ENCODE data around the gene LRP4.

Gene LRP4

DNA sequence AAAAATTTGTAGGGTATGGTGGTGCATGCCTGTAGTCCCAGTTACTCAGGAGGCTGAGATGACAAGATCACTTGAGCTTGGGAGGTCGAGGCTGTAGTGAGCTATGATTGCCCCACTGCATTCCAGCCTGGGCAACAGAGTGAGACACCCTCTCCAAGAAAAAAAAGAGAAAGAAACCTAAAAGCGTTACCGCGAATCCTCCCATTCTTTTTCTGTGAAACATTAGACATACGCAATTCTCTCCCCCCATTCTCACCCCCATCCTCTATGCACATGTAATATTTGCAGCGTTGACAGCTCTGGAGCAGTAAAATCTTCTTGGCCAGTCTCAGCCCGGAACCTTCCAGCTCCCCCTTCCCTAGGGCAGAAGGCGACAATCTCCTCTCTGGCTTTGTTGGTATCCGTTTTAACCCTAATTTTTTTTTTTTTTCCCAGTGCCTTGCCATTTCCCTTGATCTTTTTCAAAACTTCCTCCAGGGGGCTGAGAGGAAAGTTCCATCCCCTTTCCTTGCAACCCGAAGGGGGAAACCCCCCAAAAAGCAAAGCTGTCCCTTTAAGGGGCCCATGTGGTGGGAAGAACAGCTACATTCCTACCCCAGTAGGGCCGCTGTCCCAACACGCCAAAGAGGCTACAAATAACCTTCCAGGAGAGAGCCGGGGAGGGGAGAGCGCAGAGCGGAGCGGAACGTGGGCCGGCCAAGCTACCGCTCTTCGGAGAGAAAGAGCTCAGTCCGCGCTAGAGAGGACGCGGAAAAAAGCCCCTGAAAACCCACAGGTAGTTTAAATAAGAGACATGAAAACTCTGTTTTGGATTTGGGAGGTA, 1.9 kb downstream of the LRP4 start:
- peak overlapping the region; percentile 10 to 75 (median 64); a peak in 18 of 20 replicates for H3K4me3 ChIP-seq
- no peak overlapping the region for H3K27ac ChIP-seq
- peak overlapping the region; percentile 91 to 100 (median 96) for H3K4me2 ChIP-seq
- H3K4me1 ChIP-seq: peaks cover 27 to 38% (median 36%) of the 10 kb centered on the region in 10 experiments
- H3K27me3 ChIP-seq: peaks cover 77 to 88% (median 80%) of the 10 kb centered on the region in 11 experiments
- no peaks in the 10 kb centered on the region for H3K9me3 ChIP-seq (replicated peaks in 1 of 11)
- TF ChIP-seq Cebpa-rat (IDR thresholded peaks at IDR 0.05): no peak
- no peaks in the 10 kb centered on the region for H3K36me3 ChIP-seq
- peaks cover 0 to 36% (median 18%) of the 10 kb centered on the region in 11 experiments; a peak in 18 of 22 replicates for H4K20me1 ChIP-seq
- no peak overlapping the region; a peak in 1 of 22 replicates for H3K9ac ChIP-seq

GRCh38 chr11:46914910-46915309, 3.4 kb downstream of the LRP4 start:
- TF ChIP-seq Cebpa-rat (IDR thresholded peaks at IDR 0.05): no peak
- Histone ChIP-seq H3K36me3 (no peaks in the 10 kb centered on the region), H3K9ac (no peak overlapping the region), H3K9me3 (replicated peaks in 1 of 11) (no peaks in the 10 kb centered on the region), H3K4me3 (no peak overlapping the region), H4K20me1 (peaks cover 0 to 36% (median 18%) of the 10 kb centered on the region in 11 experiments; a peak in 18 of 22 replicates), H3K4me2 (no peak overlapping the region), H3K27ac (no peak overlapping the region), H3K4me1 (peaks cover 27 to 38% (median 36%) of the 10 kb centered on the region in 10 experiments), H3K27me3 (peaks cover 77 to 82% (median 79%) of the 10 kb centered on the region in 11 experiments)

- Histone ChIP-seq H3K27me3 (peaks cover 71 to 77% (median 73%) of the 10 kb centered on the region in 11 experiments), H3K4me1 (peaks cover 27 to 38% (median 36%) of the 10 kb centered on the region in 10 experiments), H3K36me3 (no peaks in the 10 kb centered on the region), H3K9me3 (replicated peaks in 1 of 11) (no peaks in the 10 kb centered on the region), H4K20me1 (peaks cover 0 to 36% (median 18%) of the 10 kb centered on the region in 11 experiments; a peak in 18 of 22 replicates), H3K9ac (no peak overlapping the region), H3K27ac (no peak overlapping the region), H3K4me3 (no peak overlapping the region), H3K4me2 (no peak overlapping the region)
- no peak for TF ChIP-seq Cebpa-rat (IDR thresholded peaks at IDR 0.05)
Measured at GRCh38 chr11:46914363-46914762, 4.0 kb downstream of the LRP4 start.

GRCh38 chr11:46913484-46913883, 4.9 kb downstream of the LRP4 start:
- TF ChIP-seq Cebpa-rat (IDR thresholded peaks at IDR 0.05): no peak
- Histone ChIP-seq H3K27me3 (peaks cover 62 to 68% (median 65%) of the 10 kb centered on the region in 11 experiments), H3K27ac (no peak overlapping the region), H3K4me2 (0 out of 22 replicates have a peak overlapping the region, but pooled peaks of 1 of the 11 experiments have one; percentile 53), H3K9ac (no peak overlapping the region), H3K9me3 (replicated peaks in 1 of 11) (no peaks in the 10 kb centered on the region), H3K4me3 (no peak overlapping the region), H3K4me1 (peaks cover 27 to 34% (median 29%) of the 10 kb centered on the region in 10 experiments), H3K36me3 (no peaks in the 10 kb centered on the region), H4K20me1 (peaks cover 0 to 29% (median 18%) of the 10 kb centered on the region in 11 experiments; a peak in 18 of 22 replicates)

GRCh38 chr11:46912526-46913150, 5.7 kb downstream of the LRP4 start:
- Histone ChIP-seq H3K9ac (no peak overlapping the region), H3K4me1 (peaks cover 22 to 28% (median 24%) of the 10 kb centered on the region in 10 experiments), H3K4me3 (no peak overlapping the region), H3K27me3 (peaks cover 54 to 60% (median 56%) of the 10 kb centered on the region in 11 experiments), H3K9me3 (replicated peaks in 1 of 11) (no peaks in the 10 kb centered on the region), H3K27ac (no peak overlapping the region), H3K36me3 (no peaks in the 10 kb centered on the region), H4K20me1 (peaks cover 0 to 23% (median 13%) of the 10 kb centered on the region in 11 experiments; a peak in 18 of 22 replicates), H3K4me2 (peak overlapping the region; percentile 28 to 71 (median 57))
- TF ChIP-seq Cebpa-rat (IDR thresholded peaks at IDR 0.05): no peak

GRCh38 chr11:46907606-46908005, 10.7 kb downstream of the LRP4 start:
- no peak overlapping the region for H3K4me3 ChIP-seq

GRCh38 chr11:46906609-46907041, 11.7 kb downstream of the LRP4 start:
- Histone ChIP-seq H3K4me1 (no peaks in the 10 kb centered on the region), H3K4me3 (no peak overlapping the region), H3K4me2 (no peak overlapping the region), H3K9me3 (replicated peaks in 1 of 11) (no peaks in the 10 kb centered on the region), H3K27ac (no peak overlapping the region), H4K20me1 (no peaks in the 10 kb centered on the region), H3K36me3 (no peaks in the 10 kb centered on the region), H3K27me3 (no peaks in the 10 kb centered on the region; a peak in 1 of 22 replicates), H3K9ac (no peak overlapping the region)
- TF ChIP-seq Cebpa-rat (IDR thresholded peaks at IDR 0.05): no peak

More at GRCh38 chr11:46907606-46908005, 10.7 kb downstream of the LRP4 start:
- H3K9me3 ChIP-seq (replicated peaks in 1 of 11): no peaks in the 10 kb centered on the region
- H3K36me3 ChIP-seq: no peaks in the 10 kb centered on the region
- no peak for TF ChIP-seq Cebpa-rat (IDR thresholded peaks at IDR 0.05)
- peaks cover 4 to 9% (median 6%) of the 10 kb centered on the region in 11 experiments; a peak in 20 of 22 replicates for H3K27me3 ChIP-seq
- no peak overlapping the region for H3K4me2 ChIP-seq
- H4K20me1 ChIP-seq: no peaks in the 10 kb centered on the region
- peaks cover 4 to 6% (median 5%) of the 10 kb centered on the region in 10 experiments for H3K4me1 ChIP-seq
- H3K27ac ChIP-seq: no peak overlapping the region
- H3K9ac ChIP-seq: no peak overlapping the region

DNA sequence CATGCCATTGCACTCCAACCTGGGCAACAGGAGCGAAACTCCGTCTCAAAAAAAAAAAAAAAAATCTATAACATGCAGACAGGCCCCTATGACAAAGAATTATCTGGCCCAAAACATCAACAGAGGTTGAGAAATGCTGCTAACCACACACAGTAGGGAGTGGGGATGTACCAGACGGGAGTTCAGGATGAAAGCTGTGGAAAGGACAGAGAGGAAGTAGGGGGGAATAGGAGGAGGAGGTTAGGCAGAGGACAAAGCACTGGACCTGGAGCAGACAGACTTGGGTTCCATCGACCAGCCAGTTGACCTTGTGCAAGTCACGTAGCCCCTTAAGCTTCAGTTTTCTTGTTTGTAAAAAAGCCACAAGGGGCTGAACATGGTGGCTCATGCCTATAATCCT, 12.5 kb downstream of the LRP4 start:
- H3K27me3 ChIP-seq: no peaks in the 10 kb centered on the region
- no peaks in the 10 kb centered on the region for H3K9me3 ChIP-seq (replicated peaks in 1 of 11)
- no peaks in the 10 kb centered on the region for H3K4me1 ChIP-seq
- no peaks in the 10 kb centered on the region for H4K20me1 ChIP-seq
- H3K27ac ChIP-seq: no peak overlapping the region
- no peak for TF ChIP-seq Cebpa-rat (IDR thresholded peaks at IDR 0.05)
- H3K36me3 ChIP-seq: no peaks in the 10 kb centered on the region
- no peak overlapping the region for H3K4me3 ChIP-seq
- H3K4me2 ChIP-seq: no peak overlapping the region
- no peak overlapping the region for H3K9ac ChIP-seq

DNA sequence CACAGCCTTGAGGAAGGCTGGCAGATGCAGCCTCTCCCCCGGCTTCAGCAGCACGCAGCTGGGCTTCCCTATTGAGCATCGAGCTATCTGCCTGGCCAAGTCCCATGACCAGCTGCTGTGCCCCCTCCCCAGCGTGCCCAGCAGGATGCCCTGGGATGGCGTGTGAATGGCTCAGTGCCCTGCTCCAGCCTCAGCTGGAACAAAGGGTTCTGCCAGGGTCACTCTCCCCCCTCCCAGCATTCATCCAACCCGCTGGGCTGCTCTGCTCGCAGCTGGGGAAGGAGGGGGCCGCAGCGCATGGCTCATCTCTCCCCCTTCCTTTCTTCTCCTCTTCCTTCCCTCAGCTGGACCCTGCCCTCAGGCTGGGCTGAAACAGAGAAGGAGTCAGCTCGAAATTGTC, 14.5 kb downstream of the LRP4 start:
- H3K9me3 ChIP-seq (replicated peaks in 1 of 11): no peaks in the 10 kb centered on the region
- no peaks in the 10 kb centered on the region for H3K4me1 ChIP-seq
- no peak overlapping the region for H3K4me3 ChIP-seq
- no peaks in the 10 kb centered on the region; a peak in 1 of 22 replicates for H4K20me1 ChIP-seq
- no peak overlapping the region for H3K27ac ChIP-seq
- no peak overlapping the region for H3K4me2 ChIP-seq
- TF ChIP-seq Cebpa-rat (IDR thresholded peaks at IDR 0.05): no peak
- no peaks in the 10 kb centered on the region for H3K27me3 ChIP-seq
- H3K9ac ChIP-seq: no peak overlapping the region
- no peaks in the 10 kb centered on the region for H3K36me3 ChIP-seq
